ENCODE measurements around the gene NR2C1. TPM values are rescaled to one million over a fixed set of nuclear protein-coding genes. Genes with fewer than 3 reads are reported as not detected.

NR2C1 gene
- total and polyA plus RNA-seq, 2 donors (not counting 1 experiment from before 2014, with no cell fraction given): 31.2 to 53.9 TPM

DNA sequence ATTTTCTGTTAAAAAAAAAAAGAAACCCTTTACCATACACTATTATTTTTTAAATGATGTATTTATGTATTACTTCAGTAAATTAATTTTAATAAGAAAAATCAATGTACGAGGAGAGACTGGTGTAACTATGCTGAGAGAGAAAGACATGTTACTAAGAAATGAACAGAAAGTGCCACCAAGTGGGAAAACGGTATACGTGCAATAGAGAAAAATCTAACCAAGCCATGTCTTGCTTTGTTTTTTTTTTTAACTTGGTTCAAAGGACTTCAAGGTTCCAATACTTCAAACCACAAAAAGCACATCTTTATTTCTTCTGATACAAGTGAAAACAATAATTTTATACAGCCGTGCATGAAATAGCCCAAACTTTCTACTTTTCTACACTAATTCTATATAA lies 92.8 kb downstream of the NR2C1 start:
- peaks cover 26% of the 10 kb centered on the region for H3K79me2 ChIP-seq (ENCODE audit: control insufficient read depth, insufficient read depth, low read length)
- H3K4me1 ChIP-seq (ENCODE audit: control insufficient read depth in 2 of 2, insufficient read depth in 2 of 2, low read length in 2 of 2): no peaks in the 10 kb centered on the region
- 0% methylated on average over 1 of the region's 4 CpGs for WGBS (ENCODE audit: insufficient coverage)
- no peak overlapping the region for H3K27ac ChIP-seq (ENCODE audit: low read length in 2 of 2)
- H3K9ac ChIP-seq (ENCODE audit: low read length): no peak overlapping the region
- no peak overlapping the region for H3K4me2 ChIP-seq (replicated peaks; ENCODE audit: low read depth, low read length, poor library complexity, severe bottlenecking)
- no peaks in the 10 kb centered on the region for H3K27me3 ChIP-seq (replicated peaks in 1 of 4; ENCODE audit: control extremely low read depth in 1 of 4, control insufficient read depth in 3 of 4, insufficient read depth in 4 of 4, low read length in 3 of 4)
- ATAC-seq (ENCODE audit: low read depth) (no peak), DNase-seq (no peak)
- H3K36me3 ChIP-seq (replicated peaks in 1 of 2; ENCODE audit: control extremely low read depth in 1 of 2, control insufficient read depth in 1 of 2, extremely low read depth in 1 of 2, insufficient read depth in 2 of 2, low read length in 1 of 2): peaks cover 3 to 31% of the 10 kb centered on the region in 2 experiments
- no peak overlapping the region for H3K4me3 ChIP-seq (ENCODE audit: control extremely low read depth in 1 of 5, extremely low read depth in 1 of 5, insufficient read depth in 1 of 5, low read depth in 2 of 5, low read length in 4 of 5)
- peaks cover 15% of the 10 kb centered on the region for H4K20me1 ChIP-seq (ENCODE audit: control insufficient read depth, insufficient read depth, low read length, poor library complexity, severe bottlenecking)
- intact Hi-C loops (cut with micrococcal nuclease): no loop called here
- H3K4me3 Mint-ChIP-seq: no peak overlapping the region
- H3K27me3 Mint-ChIP-seq: no peaks in the 10 kb centered on the region
- H3K9me3 Mint-ChIP-seq (ENCODE audit: insufficient read depth): no peaks in the 10 kb centered on the region
- TF ChIP-seq, protein P1, sequence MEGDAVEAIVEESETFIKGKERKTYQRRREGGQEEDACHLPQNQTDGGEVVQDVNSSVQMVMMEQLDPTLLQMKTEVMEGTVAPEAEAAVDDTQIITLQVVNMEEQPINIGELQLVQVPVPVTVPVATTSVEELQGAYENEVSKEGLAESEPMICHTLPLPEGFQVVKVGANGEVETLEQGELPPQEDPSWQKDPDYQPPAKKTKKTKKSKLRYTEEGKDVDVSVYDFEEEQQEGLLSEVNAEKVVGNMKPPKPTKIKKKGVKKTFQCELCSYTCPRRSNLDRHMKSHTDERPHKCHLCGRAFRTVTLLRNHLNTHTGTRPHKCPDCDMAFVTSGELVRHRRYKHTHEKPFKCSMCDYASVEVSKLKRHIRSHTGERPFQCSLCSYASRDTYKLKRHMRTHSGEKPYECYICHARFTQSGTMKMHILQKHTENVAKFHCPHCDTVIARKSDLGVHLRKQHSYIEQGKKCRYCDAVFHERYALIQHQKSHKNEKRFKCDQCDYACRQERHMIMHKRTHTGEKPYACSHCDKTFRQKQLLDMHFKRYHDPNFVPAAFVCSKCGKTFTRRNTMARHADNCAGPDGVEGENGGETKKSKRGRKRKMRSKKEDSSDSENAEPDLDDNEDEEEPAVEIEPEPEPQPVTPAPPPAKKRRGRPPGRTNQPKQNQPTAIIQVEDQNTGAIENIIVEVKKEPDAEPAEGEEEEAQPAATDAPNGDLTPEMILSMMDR (IDR thresholded peaks at IDR 0.05): no peak
- no peak for TF ChIP-seq EZH2 (IDR thresholded peaks at IDR 0.05; ENCODE audit: borderline replicate concordance, insufficient read depth, low read depth, low read length, poor library complexity, severe bottlenecking)
- ChIA-PET POLR2A (no interaction called here), CTCF (interaction anchor here (1.0 to 1.7 kb wide), 2 partner anchors 377 to 802 kb away, joined by 3 to 4 read pairs; no protein-coding TSS in a partner anchor)
- H3K27ac Mint-ChIP-seq: no peak overlapping the region
- peaks cover 3% of the 10 kb centered on the region for H3K4me1 Mint-ChIP-seq
- H3K9me3 ChIP-seq (ENCODE audit: control extremely low read depth in 1 of 3, control insufficient read depth in 2 of 3, insufficient read depth in 1 of 3, low read length in 2 of 3): no peaks in the 10 kb centered on the region
- H2AFZ ChIP-seq (ENCODE audit: insufficient read depth, low read depth, low read length, poor library complexity, severe bottlenecking): no peak overlapping the region

DNA sequence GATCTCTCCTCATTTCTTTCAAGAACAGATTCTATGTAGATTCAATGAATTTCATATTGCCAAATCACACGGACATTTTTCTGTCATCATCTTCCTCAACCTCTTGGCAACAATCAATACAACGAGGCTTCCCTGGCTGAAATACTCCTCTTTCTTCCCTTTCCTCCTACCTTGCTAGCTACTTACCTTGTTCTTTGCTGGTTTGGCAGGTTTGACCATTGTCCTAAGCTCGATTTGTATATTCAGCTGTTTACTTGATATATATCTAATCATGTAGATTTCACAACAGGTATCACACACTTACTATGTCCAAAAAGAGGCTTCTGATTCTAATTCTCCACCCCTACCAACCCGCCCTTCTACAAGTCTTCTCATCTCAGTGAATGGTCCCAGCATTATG lies 93.5 kb downstream of the NR2C1 start:
- intact Hi-C loops (cut with micrococcal nuclease): no loop called here
- Histone ChIP-seq H3K9me3 (ENCODE audit: control extremely low read depth in 1 of 3, control insufficient read depth in 2 of 3, insufficient read depth in 1 of 3, low read length in 2 of 3) (no peaks in the 10 kb centered on the region), H3K4me1 (ENCODE audit: control insufficient read depth in 2 of 2, insufficient read depth in 2 of 2, low read length in 2 of 2) (no peaks in the 10 kb centered on the region), H3K4me3 (ENCODE audit: control extremely low read depth in 1 of 5, extremely low read depth in 1 of 5, insufficient read depth in 1 of 5, low read depth in 2 of 5, low read length in 4 of 5) (no peak overlapping the region), H4K20me1 (ENCODE audit: control insufficient read depth, insufficient read depth, low read length, poor library complexity, severe bottlenecking) (peaks cover 15% of the 10 kb centered on the region), H3K36me3 (replicated peaks in 1 of 2; ENCODE audit: control extremely low read depth in 1 of 2, control insufficient read depth in 1 of 2, extremely low read depth in 1 of 2, insufficient read depth in 2 of 2, low read length in 1 of 2) (peaks cover 3 to 31% of the 10 kb centered on the region in 2 experiments), H2AFZ (ENCODE audit: insufficient read depth, low read depth, low read length, poor library complexity, severe bottlenecking) (no peak overlapping the region), H3K79me2 (ENCODE audit: control insufficient read depth, insufficient read depth, low read length) (peaks cover 26% of the 10 kb centered on the region), H3K4me2 (replicated peaks; ENCODE audit: low read depth, low read length, poor library complexity, severe bottlenecking) (no peak overlapping the region), H3K27ac (ENCODE audit: low read length in 2 of 2) (no peak overlapping the region), H3K9ac (ENCODE audit: low read length) (no peak overlapping the region), H3K27me3 (replicated peaks in 1 of 4; ENCODE audit: control extremely low read depth in 1 of 4, control insufficient read depth in 3 of 4, insufficient read depth in 4 of 4, low read length in 3 of 4) (no peaks in the 10 kb centered on the region)
- no peaks in the 10 kb centered on the region for H3K9me3 Mint-ChIP-seq (ENCODE audit: insufficient read depth)
- H3K27ac Mint-ChIP-seq: no peak overlapping the region
- ATAC-seq (ENCODE audit: low read depth) (no peak), DNase-seq (no peak)
- H3K4me3 Mint-ChIP-seq: no peak overlapping the region
- no peaks in the 10 kb centered on the region for H3K27me3 Mint-ChIP-seq
- POLR2A ChIA-PET: no interaction called here
- 96% methylated on average over 3 of the region's 4 CpGs for WGBS (ENCODE audit: insufficient coverage)
- no peak for TF ChIP-seq EZH2 (IDR thresholded peaks at IDR 0.05; ENCODE audit: borderline replicate concordance, insufficient read depth, low read depth, low read length, poor library complexity, severe bottlenecking)
- TF ChIP-seq, protein P1 (IDR thresholded peaks at IDR 0.05): no peak
- peaks cover 3% of the 10 kb centered on the region for H3K4me1 Mint-ChIP-seq
- CTCF ChIA-PET: interaction anchor here (0.6 to 1.7 kb wide), 4 partner anchors 161 to 801 kb away, joined by 3 to 4 read pairs (median 4); no protein-coding TSS in a partner anchor
